HG03159 (cell line): ENCODE results near the gene PUS1.

Experiments used
- ATAC-seq: cut with Tn5 transposase; IDR thresholded peaks from one replicate; pipeline ENCODE4 v1.9.1; 2021; ENCODE audit warnings: mild to moderate bottlenecking, moderate library complexity; ENCODE audit not compliant: unreplicated experiment

Gene PUS1

GRCh38 chr12:131902332-131903241 lies 26.5 kb upstream of the PUS1 start:
- ATAC-seq = no peak

GRCh38 chr12:131903270-131904255 lies 25.5 kb upstream of the PUS1 start:
- no peak for ATAC-seq

GRCh38 chr12:131904346-131904745 lies 24.7 kb upstream of the PUS1 start:
- ATAC-seq = no peak

GRCh38 chr12:131905081-131905629 lies 23.9 kb upstream of the PUS1 start:
- ATAC-seq = no peak

GRCh38 chr12:131905630-131906091 lies 23.4 kb upstream of the PUS1 start:
- no peak for ATAC-seq

GRCh38 chr12:131907379-131908091 lies 21.5 kb upstream of the PUS1 start:
- no peak for ATAC-seq

- no peak for ATAC-seq
Observed at GRCh38 chr12:131908092-131909080, 20.7 kb upstream of the PUS1 start.

GRCh38 chr12:131909081-131909751 lies 19.9 kb upstream of the PUS1 start:
- no peak for ATAC-seq

- no peak for ATAC-seq
Observed at GRCh38 chr12:131909752-131910219, 19.3 kb upstream of the PUS1 start.

- ATAC-seq = no peak
Observed at GRCh38 chr12:131910302-131911027, 18.6 kb upstream of the PUS1 start.

GRCh38 chr12:131911028-131911650 lies 17.9 kb upstream of the PUS1 start:
- no peak for ATAC-seq

GRCh38 chr12:131911851-131912477 lies 17.1 kb upstream of the PUS1 start:
- ATAC-seq = no peak

GRCh38 chr12:131912518-131913274 lies 16.4 kb upstream of the PUS1 start:
- ATAC-seq = no peak

- ATAC-seq = no peak
Observed at GRCh38 chr12:131913666-131914065, 15.4 kb upstream of the PUS1 start.

- ATAC-seq = no peak
Observed at GRCh38 chr12:131914179-131914702, 14.8 kb upstream of the PUS1 start.
